Measurements from ENCODE around the gene SWSAP1.
A peak's percentile ranks its signal among the peaks of the same experiment; 100 is the strongest.

- TF ChIP-seq EP300 (IDR thresholded peaks at IDR 0.05) (no peak), CTCF (IDR thresholded peaks at IDR 0.05) (peak in 1 of 3 experiments; percentile 17), POLR2AphosphoS5 (IDR thresholded peaks at IDR 0.05) (peak; percentile 69 to 91), POLR2A (IDR thresholded peaks at IDR 0.05; ENCODE audit: low read depth) (peak; percentile 38)
These were observed 35.0 kb upstream of the SWSAP1 start, which contains the start of gene RAB3D for GRCh38 chr19:11339254-11340098.

All from esophagus muscularis mucosa (tissue), 4 donors.